AG09309 (cell line): ENCODE results near the gene OR10G7.
"Not testable (repeated sequence)": the region's sequence is repeated elsewhere in the genome, so short reads cannot be mapped to it uniquely, and the experiment has no call there.

Source experiments
- DNase-seq: peaks from one replicate; pipeline ENCODE4 v3.0.0-alpha.2; 2010; ENCODE audit warnings: low read depth
- H3K4me3 ChIP-seq: 2 replicates; pipeline ENCODE4 v1.5.1; 2011; ENCODE audit warnings: mild to moderate bottlenecking, low read depth, low read length, moderate library complexity; ENCODE audit not compliant: control insufficient read depth
- CTCF ChIP-seq: IDR thresholded peaks from 2 replicates; pipeline ENCODE4 v1.5.1; 2011; ENCODE audit warnings: mild to moderate bottlenecking, low read depth, low read length, inconsistent platforms; ENCODE audit not compliant: insufficient read depth, control insufficient read depth; ENCODE audit errors: missing control alignments

The OR10G7 gene

GRCh38 chr11:124050748-124051147 lies 9.6 kb upstream of the OR10G7 start:
- H3K4me3 ChIP-seq, result no peak overlapping the region
- DNase-seq, result no peak
- TF ChIP-seq CTCF, result no peak

- no peak overlapping the region for H3K4me3 ChIP-seq
- TF ChIP-seq CTCF, result no peak
- no peak for DNase-seq
Observed at GRCh38 chr11:124043420-124043819, 2.3 kb upstream of the OR10G7 start.

GRCh38 chr11:124039557-124039956 lies 1.6 kb downstream of the OR10G7 start:
- DNase-seq, result no peak
- TF ChIP-seq CTCF, result no peak
- no peak overlapping the region for H3K4me3 ChIP-seq

GRCh38 chr11:124036666-124037065 lies 4.5 kb downstream of the OR10G7 start:
- no peak for TF ChIP-seq CTCF
- H3K4me3 ChIP-seq, result no peak overlapping the region
- no peak for DNase-seq

- no peak for TF ChIP-seq CTCF
- no peak for DNase-seq
- H3K4me3 ChIP-seq, result no peak within 1 kb of the TSS
Observed at GRCh38 chr11:124026498-124026897, 14.6 kb downstream of the OR10G7 start, which contains the start of gene OR10G8. Gene OR10G8, plus strand, starts transcription at chr11:124026798. Its CDS starts 2,825 bp downstream, at chr11:124029623.

- not testable (repeated sequence) for DNase-seq, H3K4me3 ChIP-seq
Observed at GRCh38 chr11:124015837-124016236, 25.3 kb downstream of the OR10G7 start.

- H3K4me3 ChIP-seq, result no peak within 1 kb of the TSS
- no peak for TF ChIP-seq CTCF
- DNase-seq, result no peak
Observed at GRCh38 chr11:124012697-124013096, 28.4 kb downstream of the OR10G7 start, which contains the start of gene OR10G4. Gene OR10G4, plus strand, starts transcription at chr11:124012997. Its CDS starts 2,578 bp downstream, at chr11:124015575.
